Caki2 (cell line): Measurements from ENCODE around the gene STRADB. TPM values are rescaled to one million over a fixed set of nuclear protein-coding genes. Genes with fewer than 3 reads are reported as not detected.
A peak's percentile ranks its signal among the peaks of the same experiment; 100 is the strongest.
"Not testable (repeated sequence)": the region's sequence is repeated elsewhere in the genome, so short reads cannot be mapped to it uniquely, and the experiment has no call there.

ENCODE experiments used
- DNase-seq: peaks from one replicate; pipeline ENCODE4 v3.0.0-alpha.2; 2015; ENCODE audit warnings: low read depth
- in situ Hi-C: cut with HindIII; loops from 2 replicates; pipeline ENCODE4 v1.10.0; 2016; ENCODE audit warnings: low sequenced_read_pairs, low pct_unique_long_range_greater_than_20kb, mixed read lengths
- total RNA-seq: library from RNA; depleted of rRNA; stranded (reverse); fragments of >200 nt; shearing (Covaris generic); gene quantifications from 2 replicates; pipeline ENCODE4 v1.2.3, GENCODE V29; 2014; ENCODE audit warnings: low replicate concordance

Gene STRADB
- total RNA-seq, 1 experiment from 2014 or later = 69.4 TPM

DNA sequence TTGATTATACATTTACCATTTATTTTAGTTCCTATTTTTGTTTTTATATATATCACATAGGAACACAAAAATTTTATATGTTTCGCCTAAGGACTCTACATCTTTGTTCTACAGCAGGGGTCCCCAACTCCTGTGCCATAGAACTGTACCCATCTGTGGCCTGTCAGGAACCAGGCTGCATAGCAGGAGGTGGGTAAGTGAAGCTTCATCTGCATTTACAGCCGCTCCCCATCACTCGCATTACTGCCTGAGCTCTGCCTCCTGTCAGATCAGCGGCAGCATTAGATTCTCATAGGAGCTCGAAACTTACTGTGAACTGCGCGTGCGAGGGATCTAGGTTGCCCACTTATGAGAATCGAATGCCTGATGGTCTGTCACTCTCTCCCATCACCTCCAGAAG, 25.6 kb upstream of the STRADB start:
- in situ Hi-C loops = no loop called here

DNA sequence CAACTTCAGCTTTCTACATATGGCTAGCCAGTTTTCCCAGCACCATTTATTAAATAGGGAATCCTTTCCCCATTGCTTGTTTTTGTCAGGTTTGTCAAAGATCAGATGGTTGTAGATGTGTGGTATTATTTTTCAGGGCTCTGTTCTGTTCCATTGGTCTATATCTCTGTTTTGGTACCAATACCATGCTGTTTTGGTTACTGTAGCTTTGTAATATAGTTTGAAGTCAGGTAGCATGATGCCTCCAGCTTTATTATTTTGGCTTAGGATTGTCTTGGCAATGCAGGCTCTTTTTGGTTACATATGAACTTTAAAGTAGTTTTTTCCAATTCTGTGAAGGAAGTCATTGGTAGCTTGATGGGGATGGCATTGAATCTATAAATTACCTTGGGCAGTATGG, 23.2 kb upstream of the STRADB start:
- in situ Hi-C loops, DNase-seq: not testable (repeated sequence)

More for the DNA sequence above, 25.6 kb upstream of the STRADB start:
- no peak for DNase-seq

DNA sequence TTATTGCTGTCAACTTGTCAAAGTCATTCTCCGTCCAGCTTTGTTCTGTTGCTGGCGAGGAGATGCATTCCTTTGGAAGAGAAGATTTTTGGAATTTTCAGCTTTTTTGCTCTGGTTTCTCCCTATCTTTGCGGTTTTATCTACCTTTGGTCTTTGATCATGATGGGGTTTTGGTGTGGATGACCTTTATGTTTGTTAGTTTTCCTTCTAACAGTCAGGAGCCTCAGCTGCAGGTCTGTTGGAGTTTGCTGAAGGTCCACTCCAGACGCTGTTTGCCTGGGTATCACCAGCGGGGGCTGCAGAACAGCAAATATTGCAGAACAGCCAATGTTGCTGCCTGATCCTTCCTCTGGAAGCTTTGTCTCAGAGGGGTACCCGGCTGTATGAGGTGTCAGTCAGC, 21.7 kb upstream of the STRADB start:
- DNase-seq, in situ Hi-C loops: not testable (repeated sequence)

DNA sequence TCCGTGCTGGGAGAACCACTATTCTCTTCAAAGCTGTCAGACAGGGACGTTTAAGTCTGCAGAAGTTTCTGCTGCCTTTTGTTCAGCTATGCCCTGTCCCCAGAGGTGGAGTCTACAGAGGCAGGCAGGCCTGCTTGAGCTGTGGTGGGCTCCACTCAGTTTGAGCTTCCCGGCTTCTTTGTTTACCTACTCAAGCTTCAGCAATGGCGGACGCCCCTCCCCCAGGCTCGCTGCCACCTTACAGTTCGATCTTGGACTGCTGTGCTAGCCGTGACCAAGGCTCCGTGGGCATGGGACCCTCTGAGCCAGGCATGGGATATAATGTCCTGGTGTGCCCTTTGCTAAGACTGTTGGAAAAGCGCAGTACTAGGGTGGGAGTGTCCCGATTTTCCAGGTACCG, 21.2 kb upstream of the STRADB start:
- DNase-seq, in situ Hi-C loops: not testable (repeated sequence)

DNA sequence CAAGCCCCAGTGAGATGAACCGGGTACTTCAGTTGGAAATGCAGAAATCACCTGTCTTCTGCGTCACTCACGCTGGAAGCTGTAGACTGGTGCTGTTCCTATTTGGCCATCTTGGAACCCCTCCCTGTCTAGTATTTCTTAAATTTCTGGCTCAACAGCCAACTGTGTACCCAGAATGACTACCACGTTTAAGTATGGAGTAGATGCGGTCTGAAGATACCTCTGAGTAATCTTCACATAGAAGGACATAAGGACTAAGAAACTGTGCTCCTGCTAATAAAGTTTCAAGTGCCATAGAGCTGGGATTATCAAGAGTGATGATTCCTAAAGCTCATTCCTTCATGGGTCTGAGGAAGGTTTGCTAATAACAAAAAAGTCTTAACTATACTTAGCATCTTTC, 20.7 kb upstream of the STRADB start:
- in situ Hi-C loops = no loop called here
- no peak for DNase-seq

DNA sequence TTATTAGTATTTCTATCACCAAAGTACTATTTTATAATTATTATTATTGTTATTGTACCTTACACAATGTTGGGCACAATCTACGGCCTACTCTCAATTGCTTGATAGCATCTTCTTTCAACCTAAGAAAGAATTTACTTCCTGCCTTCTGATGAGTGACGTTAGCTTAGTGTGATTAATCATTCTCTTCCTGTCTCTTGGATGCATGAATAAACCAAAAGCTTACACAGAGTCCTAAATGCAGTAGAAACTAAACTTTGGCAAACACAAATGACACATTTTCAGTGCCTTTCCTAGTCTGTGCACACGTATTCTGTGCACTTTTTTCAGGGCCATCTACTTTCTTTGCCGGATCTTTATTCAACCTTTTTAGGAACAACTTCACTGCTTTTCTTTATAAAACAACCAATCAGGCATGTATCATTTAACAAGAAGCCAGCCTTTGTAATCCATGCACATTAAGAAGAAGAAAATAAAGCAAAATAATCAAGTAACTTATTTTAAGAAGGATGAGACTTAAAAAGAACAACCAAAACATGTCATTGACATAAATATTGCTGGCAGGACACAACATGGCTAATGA, 19.4 kb upstream of the STRADB start:
- in situ Hi-C loops = no loop called here
- DNase-seq = peak; percentile 23

DNA sequence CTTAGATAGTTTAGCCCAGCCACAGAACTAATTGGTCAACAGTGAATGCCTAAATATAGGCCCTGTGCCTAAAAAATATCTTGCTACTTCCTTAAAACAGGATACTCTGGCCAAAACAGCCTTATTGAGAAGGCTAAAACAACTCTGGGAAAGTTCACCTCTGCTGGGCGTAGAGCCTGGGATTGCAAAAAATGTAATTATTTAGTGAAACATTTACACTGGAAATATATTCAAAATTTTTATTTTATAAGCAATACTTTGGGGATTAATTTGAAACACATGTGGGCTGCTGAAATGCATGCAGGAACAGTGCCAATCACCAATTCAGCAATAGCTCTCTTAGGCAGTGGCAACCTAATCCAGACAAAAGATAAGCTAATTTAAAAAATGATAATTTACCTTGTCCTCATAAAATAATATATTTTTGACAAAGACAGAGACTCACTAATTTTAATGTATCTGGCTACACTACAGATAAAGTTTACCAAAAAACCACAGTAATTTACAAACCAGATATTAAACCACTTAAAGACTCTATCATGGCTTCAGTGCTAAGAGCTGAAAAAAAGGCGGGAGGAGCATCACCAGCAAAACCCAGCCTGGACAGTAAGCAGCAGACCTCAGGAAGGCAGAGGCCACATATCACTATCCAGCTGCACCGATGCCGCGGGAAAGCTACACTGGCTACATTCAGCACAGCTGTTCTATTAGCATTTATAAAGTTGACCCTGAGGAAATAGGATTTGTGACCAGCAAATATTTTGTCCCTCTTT, 18.7 kb upstream of the STRADB start:
- DNase-seq = no peak

DNA sequence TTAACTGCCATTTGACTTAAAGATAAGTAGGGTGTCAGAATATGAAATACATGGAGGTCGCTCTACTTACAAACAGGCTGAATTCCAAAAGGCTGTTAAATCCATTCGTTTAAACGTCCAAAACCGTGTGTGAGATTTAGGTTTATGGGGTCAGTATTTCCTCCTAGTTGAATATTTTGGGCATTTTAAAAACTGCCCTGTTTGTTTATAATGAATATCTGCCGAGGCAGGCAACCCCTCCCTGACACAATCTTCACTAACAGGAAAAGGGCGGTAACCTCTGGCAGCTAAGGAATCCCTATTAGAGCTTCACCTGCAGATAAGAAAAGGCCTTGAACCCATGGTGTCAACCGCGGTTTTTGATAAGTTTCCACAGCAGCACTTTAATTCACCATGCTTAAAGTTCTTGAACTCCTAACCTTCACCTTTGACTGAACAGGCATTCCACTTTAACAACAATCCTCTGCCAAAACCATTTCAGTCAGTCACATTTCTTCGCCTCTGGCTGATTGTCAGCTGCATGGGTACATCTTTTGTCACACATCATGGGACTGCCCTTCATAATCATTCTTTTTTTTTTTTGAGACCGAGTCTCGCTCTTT, 18.0 kb upstream of the STRADB start:
- in situ Hi-C loops = no loop called here
- DNase-seq = no peak

More for the DNA sequence above, 18.7 kb upstream of the STRADB start:
- in situ Hi-C loops = no loop called here

DNA sequence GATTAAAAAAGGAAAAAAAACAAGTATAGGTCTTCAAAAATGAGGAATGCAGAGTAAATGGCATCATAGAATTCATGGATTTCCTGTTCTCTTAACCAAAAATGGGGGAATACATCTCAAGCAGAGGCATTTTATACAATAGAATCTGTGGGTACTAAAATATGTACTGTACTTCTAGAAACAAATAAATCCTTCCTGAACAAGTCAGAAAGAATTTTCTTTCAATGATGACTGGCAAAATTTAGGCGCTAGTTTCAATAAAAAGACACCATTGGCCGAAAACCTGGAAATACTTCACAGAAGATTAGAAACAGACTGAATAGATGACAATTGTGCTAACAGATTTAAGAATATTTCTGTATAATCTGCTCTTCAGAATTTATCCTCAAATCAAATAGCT, 15.4 kb upstream of the STRADB start:
- in situ Hi-C loops = no loop called here
- DNase-seq = no peak

DNA sequence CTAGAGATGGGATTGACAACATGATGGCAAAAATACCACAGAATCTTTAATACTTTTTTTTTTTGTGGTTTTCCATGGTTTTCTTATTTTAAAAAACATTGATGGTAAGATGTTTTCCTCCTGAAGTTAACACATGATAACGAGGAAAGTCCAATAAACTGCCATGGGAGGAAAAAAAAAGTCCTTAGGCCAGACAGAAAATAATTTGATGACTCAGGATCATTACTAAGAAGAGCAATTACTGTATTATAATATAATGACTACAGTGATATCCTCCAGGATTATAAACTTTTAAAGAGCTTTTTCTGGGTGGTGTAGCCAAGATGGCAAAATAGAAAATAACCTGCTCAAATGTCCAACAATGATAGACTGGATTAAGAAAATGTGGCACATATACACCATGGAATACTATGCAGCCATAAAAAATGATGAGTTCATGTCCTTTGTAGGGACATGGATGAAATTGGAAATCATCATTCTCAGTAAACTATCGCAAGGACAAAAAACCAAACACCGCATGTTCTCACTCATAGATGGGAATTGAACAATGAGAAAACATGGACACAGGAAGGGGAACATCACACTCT, 12.1 kb upstream of the STRADB start:
- in situ Hi-C loops = not testable (repeated sequence)

DNA sequence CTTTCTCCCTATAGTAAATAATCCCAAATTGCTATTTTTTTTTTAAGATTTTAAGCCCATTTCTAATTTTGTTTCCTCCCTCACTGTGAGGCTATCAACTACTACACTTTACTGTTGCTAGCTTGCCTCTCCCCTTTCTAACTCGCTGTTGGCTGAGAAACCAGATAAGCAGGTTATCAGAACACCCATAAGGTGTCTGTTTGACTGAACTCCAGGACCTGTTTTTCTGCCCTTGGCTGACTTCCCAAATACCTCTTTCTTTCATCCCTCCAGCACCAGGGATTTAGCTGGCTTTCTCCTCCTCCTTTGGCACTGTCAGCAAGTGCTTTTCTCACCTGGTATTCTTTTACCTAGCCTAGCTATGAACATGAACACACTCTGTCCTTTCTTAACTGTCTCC, 11.4 kb upstream of the STRADB start:
- no peak for DNase-seq
- in situ Hi-C loops = no loop called here

More for the DNA sequence above, 12.1 kb upstream of the STRADB start:
- not testable (repeated sequence) for DNase-seq

DNA sequence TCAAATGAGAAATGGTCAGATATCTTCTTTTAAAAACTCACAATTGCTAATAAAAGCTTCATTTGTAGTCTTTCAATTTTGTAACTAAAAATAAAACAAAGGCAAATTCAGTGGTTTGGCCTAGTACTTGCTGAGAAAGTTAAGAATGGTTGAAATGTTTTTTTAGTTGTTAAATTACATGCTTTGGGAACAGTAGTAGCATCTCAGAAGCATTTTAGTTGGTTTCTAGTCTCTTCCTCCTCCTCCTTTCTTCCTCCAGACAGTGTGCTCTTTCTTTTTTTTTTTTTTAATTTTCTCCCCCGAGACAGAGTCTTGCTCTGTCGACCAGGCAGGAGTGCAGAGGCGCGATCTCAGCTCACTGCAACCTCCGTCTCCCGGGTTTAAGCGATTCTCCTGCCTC, 10.1 kb upstream of the STRADB start:
- no peak for DNase-seq
- in situ Hi-C loops = no loop called here

DNA sequence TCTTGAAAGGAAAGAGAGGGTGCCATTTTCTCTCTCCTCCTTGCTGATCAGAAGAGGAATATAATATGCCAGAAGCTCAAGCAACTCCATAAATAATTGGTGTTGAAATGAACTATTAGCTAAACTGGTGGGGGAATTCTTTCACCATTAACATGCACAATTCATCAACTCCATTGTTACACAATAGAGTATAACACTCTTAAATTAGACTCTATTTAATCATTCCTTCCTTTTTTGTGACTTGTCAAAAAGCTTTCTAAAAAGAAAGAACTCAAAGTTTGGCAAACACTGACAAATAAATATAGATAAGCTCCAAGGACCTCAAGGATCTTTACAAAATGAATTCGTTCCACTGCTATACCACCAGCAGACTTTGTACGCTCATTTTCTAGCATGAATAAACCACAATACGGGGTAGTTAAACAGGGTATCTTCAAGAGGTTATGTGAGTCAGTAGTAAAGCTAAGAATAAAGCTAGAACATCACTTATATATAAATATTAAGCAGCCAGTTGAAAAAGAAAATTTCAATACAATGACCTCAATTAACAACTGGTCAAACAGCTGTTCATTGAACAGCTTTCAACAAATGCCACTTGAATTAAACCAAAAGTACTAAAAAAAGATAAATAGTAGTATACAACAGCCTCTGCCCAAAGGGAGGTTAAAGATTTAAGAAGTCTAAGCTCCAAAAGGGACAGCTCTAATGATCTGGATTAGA, 6.6 kb upstream of the STRADB start:
- no peak for DNase-seq
- in situ Hi-C loops = no loop called here

DNA sequence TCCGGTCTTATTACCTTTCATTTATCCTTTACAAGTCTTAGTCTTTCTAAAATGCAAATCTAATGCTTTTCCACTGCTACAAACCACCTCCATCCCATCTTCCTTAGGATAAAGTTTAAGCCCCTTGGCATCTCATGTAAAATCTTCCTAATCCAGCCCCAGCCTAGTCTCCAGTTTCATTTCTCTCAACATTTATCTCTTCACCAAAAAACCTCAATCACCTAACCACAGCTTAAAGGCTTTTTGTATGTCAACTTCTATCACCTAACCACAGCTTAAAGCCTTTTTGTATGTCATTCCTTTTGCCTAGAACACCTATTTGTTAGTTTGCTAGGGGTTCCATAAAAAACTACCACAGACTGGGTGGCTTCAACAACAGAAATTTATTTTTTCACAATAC, 4.5 kb upstream of the STRADB start:
- in situ Hi-C loops = no loop called here

DNA sequence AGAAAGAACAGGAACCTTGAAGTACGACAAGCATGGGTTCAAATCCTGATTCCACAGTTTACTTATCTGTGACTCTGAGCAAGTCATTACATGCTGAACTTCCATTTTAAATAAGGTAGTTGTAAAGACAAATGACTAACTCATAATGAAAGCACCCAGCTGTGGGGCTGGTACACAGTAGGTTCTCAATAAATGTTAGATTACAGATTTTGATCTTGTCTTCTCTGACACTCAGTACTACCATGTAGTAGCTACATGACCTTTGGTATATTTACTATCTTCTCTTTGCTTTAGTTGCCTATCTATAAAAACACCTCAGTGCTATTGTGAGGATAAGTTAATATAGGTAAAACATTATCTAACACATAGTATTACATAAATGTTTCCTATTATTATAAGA, 3.5 kb upstream of the STRADB start:
- in situ Hi-C loops = no loop called here

More for the DNA sequence above, 4.5 kb upstream of the STRADB start:
- no peak for DNase-seq

DNA sequence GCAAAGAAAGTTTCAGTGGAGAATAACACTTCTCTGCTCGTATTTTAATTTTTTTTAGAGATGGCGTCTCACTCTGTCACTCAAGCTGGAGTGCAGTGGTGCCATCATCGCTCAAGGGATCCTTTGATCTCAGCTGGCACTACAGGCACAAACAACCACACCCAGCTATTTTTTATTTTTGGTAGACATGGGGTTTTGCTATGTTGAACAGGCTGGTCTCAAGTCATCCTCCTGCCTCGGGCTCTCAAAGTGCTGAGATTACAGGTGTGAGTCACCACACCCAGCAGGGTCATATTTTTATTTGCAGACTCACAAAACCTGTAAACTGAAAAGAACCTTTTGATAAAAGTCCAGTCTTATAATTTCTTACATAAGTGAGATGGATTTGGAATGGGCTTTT, 2.8 kb upstream of the STRADB start:
- DNase-seq = no peak
- in situ Hi-C loops = no loop called here

More for the DNA sequence above, 3.5 kb upstream of the STRADB start:
- no peak for DNase-seq

DNA sequence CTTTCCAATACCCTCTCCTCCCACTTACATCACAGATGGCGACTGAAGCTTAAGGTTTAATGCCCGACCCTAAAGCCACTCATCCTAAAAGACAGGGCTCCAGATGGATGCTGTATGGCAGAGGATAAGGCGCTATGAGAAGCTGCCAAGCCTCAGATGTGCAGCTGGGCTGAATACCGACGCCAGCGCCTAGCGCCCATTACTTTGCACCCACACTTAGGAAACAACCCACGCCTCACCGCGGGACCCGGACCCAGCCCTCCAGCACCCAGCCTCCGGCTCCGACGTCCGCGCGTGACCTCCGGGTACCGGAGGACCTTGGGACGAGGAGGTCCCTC, 617 bp upstream of the STRADB start:
- in situ Hi-C loops = loop anchor here (10.0 kb wide), 1 partner anchor 84 kb away; no protein-coding TSS in a partner anchor
- DNase-seq = no peak

DNA sequence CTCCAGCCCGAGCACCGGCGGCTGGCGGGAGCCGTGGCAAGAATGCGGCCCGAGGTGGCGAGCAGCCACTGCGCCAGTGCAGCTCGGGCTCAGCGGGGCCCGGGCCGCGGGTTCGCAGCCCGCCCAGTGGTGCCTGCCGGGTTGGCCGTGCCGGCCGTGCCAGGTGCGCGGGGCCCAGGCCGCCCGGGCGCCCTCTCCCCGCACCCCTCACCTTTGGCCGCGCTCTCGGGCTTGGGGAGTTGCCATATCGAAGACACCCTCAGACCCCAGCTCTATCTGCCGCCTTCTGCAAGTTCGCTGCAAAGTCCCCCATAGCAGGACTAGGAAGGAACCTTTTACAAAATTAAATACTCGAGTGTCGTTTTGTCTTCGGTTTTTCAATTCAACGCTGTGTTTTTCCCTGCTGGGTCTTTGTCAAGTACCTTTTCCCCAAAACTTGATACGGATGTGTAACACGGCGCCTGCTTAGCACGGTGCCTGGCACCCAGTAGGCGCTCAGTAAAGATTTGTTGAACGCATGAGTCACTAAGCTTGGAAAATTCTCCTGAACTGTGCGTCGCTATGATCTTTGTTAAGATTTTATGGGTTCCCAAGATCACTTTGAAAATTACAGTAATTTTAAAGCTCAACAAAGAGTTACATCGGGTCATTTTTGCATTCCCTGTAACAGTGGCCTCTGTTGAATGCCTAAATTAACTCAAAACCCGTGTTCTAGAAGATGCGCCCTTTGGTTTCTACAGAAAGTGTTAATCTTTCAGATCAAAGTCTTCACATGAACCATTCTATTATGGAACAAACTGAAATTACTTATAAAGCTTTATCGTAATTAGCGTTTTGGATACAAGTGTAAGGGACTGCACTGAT, 750 bp downstream of the STRADB start:
- in situ Hi-C loops = loop anchor here (10.0 kb wide), 1 partner anchor 83 kb away; no protein-coding TSS in a partner anchor
- DNase-seq = no peak
